Fibroblast of lung (primary cell): ENCODE data around the gene MRPL21. TPM values are rescaled to one million over a fixed set of nuclear protein-coding genes. Genes with fewer than 3 reads are reported as not detected.

Experiments used
- DNase-seq, 2 donors: peaks; one replicate each; pipeline versions ENCODE4 v3.0.0 to v3.0.0-alpha.2; 2010; ENCODE audit warnings: low read depth in 2 of 2
- H2AFZ ChIP-seq: 2 replicates; pipeline ENCODE4 v1.5.1; 2012; ENCODE audit warnings: low read length, control low read depth, inconsistent platforms
- H3K27ac ChIP-seq: 2 replicates; pipeline ENCODE4 v1.5.1; 2011; ENCODE audit warnings: low read length, control low read depth; ENCODE audit not compliant: insufficient read depth
- H3K27me3 ChIP-seq: 2 replicates; pipeline ENCODE4 v1.5.1; 2011; ENCODE audit warnings: mild to moderate bottlenecking, low read length; ENCODE audit not compliant: control insufficient read depth, insufficient read depth
- H3K36me3 ChIP-seq: 2 replicates; pipeline ENCODE4 v1.5.1; 2011; ENCODE audit warnings: low read length; ENCODE audit not compliant: control insufficient read depth, insufficient read depth
- H3K4me1 ChIP-seq: 2 replicates; pipeline ENCODE4 v1.5.1; 2011; ENCODE audit warnings: low read length; ENCODE audit not compliant: control insufficient read depth, insufficient read depth; ENCODE audit errors: extremely low read depth
- H3K4me2 ChIP-seq: 2 replicates; pipeline ENCODE4 v1.5.1; 2011; ENCODE audit warnings: low read length, control low read depth; ENCODE audit not compliant: insufficient read depth; ENCODE audit errors: extremely low read depth
- H3K4me3 ChIP-seq, 4 experiments: fragments of 200-600 bp in 1 of 4; sonication (generic) in 1 of 4; replicated peaks in 1 of 4; 2 replicates each; pipeline ENCODE4 v1.5.1; 2011 to 2016; ENCODE audit warnings: low read length in 4 of 4, low read depth in 3 of 4, mild to moderate bottlenecking in 3 of 4, control low read depth in 2 of 4, inconsistent platforms in 1 of 4, mixed read lengths in 1 of 4; ENCODE audit not compliant: insufficient read depth in 1 of 4; ENCODE audit errors: control extremely low read depth in 1 of 4
- H3K79me2 ChIP-seq: 2 replicates; pipeline ENCODE4 v1.5.1; 2012; ENCODE audit warnings: mild to moderate bottlenecking, low read length, inconsistent platforms; ENCODE audit not compliant: control insufficient read depth, insufficient read depth
- H3K9ac ChIP-seq: 2 replicates; pipeline ENCODE4 v1.5.1; 2011; ENCODE audit warnings: mild to moderate bottlenecking, low read length, control low read depth; ENCODE audit not compliant: insufficient read depth
- H3K9me3 ChIP-seq: 2 replicates; pipeline ENCODE4 v1.5.1; 2012; ENCODE audit warnings: low read depth, low read length; ENCODE audit not compliant: control insufficient read depth, insufficient read depth
- H4K20me1 ChIP-seq: 2 replicates; pipeline ENCODE4 v1.5.1; 2011; ENCODE audit warnings: low read length; ENCODE audit not compliant: control insufficient read depth, insufficient read depth; ENCODE audit errors: extremely low read depth
- CTCF ChIP-seq, 2 donors: IDR thresholded peaks in 1 of 2; conservative IDR thresholded peaks in 1 of 2; 1 replicate in 1 of 2; 2 replicates in 1 of 2; pipeline ENCODE4 v1.5.1; 2011 to 2012; ENCODE audit warnings: low read length in 2 of 2, control low read depth in 1 of 2, inconsistent platforms in 1 of 2, low read depth in 1 of 2, mild to moderate bottlenecking in 1 of 2
- EZH2 ChIP-seq: IDR thresholded peaks from 2 replicates; pipeline ENCODE4 v1.5.1; 2012; ENCODE audit warnings: low read length, control low read depth, mild to moderate bottlenecking; ENCODE audit errors: missing control alignments
- polyA plus RNA-seq, 2 donors: library from polyadenylated mRNA; depleted of rRNA in 1 of 2; stranded (reverse) in 1 of 2; unstranded in 1 of 2; fragments of >200 nt; gene quantifications; 2 replicates each; pipeline ENCODE4 v1.2.1, GENCODE V29; 2011 to 2012; ENCODE audit warnings: missing spikeins in 1 of 2
- total RNA-seq: library from RNA; depleted of rRNA; stranded (reverse); fragments of >200 nt; gene quantifications from 2 replicates; pipeline ENCODE4 v1.2.1, GENCODE V29; 2014

Gene MRPL21
- total and polyA plus RNA-seq, 2 donors (not counting 1 experiment from before 2014, with no cell fraction given): 31.6 to 59.9 TPM

- Histone ChIP-seq H2AFZ (no peak overlapping the region), H3K9ac (no peak overlapping the region), H3K27ac (no peak overlapping the region), H4K20me1 (no peaks in the 10 kb centered on the region), H3K4me3 (no peak overlapping the region), H3K27me3 (no peaks in the 10 kb centered on the region), H3K9me3 (no peaks in the 10 kb centered on the region), H3K4me2 (no peak overlapping the region), H3K4me1 (no peaks in the 10 kb centered on the region), H3K79me2 (peaks cover 25% of the 10 kb centered on the region), H3K36me3 (peaks cover 6% of the 10 kb centered on the region)
- DNase-seq: no peak
- TF ChIP-seq EZH2: no peak
- TF ChIP-seq CTCF (conservative IDR thresholded peaks at IDR 0.05 in 1 of 2, IDR thresholded peaks at IDR 0.05 in 1 of 2; ENCODE audit: low read depth in 1 of 2, low read length in 2 of 2): no peak
Observed at GRCh38 chr11:68908273-68908672, 4.6 kb upstream of the MRPL21 start.

- Histone ChIP-seq H3K4me1 (peaks cover 3% of the 10 kb centered on the region), H3K9me3 (no peaks in the 10 kb centered on the region), H3K79me2 (peaks cover 48% of the 10 kb centered on the region), H3K36me3 (peaks cover 4% of the 10 kb centered on the region), H3K27me3 (no peaks in the 10 kb centered on the region), H4K20me1 (no peaks in the 10 kb centered on the region), H3K27ac (no peak overlapping the region), H3K9ac (no peak overlapping the region), H2AFZ (no peak overlapping the region), H3K4me3 (peak overlapping the region in 2 of 4 experiments; percentile 95 to 96), H3K4me2 (peak overlapping the region; percentile 87)
- no peak for TF ChIP-seq CTCF (conservative IDR thresholded peaks at IDR 0.05 in 1 of 2, IDR thresholded peaks at IDR 0.05 in 1 of 2; ENCODE audit: low read depth in 1 of 2, low read length in 2 of 2)
- no peak for TF ChIP-seq EZH2
- no peak for DNase-seq
Observed at GRCh38 chr11:68905421-68906360, 2.1 kb upstream of the MRPL21 start.

GRCh38 chr11:68904248-68904847 is 716 bp upstream of the MRPL21 start:
- H3K9ac ChIP-seq: peak overlapping the region; percentile 92
- peak in 1 of 2 donors; percentile 50 for DNase-seq
- H3K4me2 ChIP-seq: peak overlapping the region; percentile 78
- H4K20me1 ChIP-seq: no peaks in the 10 kb centered on the region
- H3K27ac ChIP-seq: peak overlapping the region; percentile 79
- no peak for TF ChIP-seq CTCF (conservative IDR thresholded peaks at IDR 0.05 in 1 of 2, IDR thresholded peaks at IDR 0.05 in 1 of 2; ENCODE audit: low read depth in 1 of 2, low read length in 2 of 2)
- TF ChIP-seq EZH2: no peak
- peak overlapping the region; percentile 97 for H2AFZ ChIP-seq
- no peaks in the 10 kb centered on the region for H3K27me3 ChIP-seq
- peaks cover 3% of the 10 kb centered on the region for H3K4me1 ChIP-seq
- peak overlapping the region; percentile 84 to 97 (median 96) for H3K4me3 ChIP-seq
- H3K79me2 ChIP-seq: peaks cover 51% of the 10 kb centered on the region
- H3K36me3 ChIP-seq: peaks cover 1% of the 10 kb centered on the region
- H3K9me3 ChIP-seq: no peaks in the 10 kb centered on the region
